HG02981 (cell line): Measurements from ENCODE around the gene MCF2L2.
A peak's percentile ranks its signal among the peaks of the same experiment; 100 is the strongest.
"Not testable (repeated sequence)": the region's sequence is repeated elsewhere in the genome, so short reads cannot be mapped to it uniquely, and the experiment has no call there.

ENCODE experiments used
- ATAC-seq: cut with Tn5 transposase; IDR thresholded peaks from one replicate; pipeline ENCODE4 v1.9.1; 2021; ENCODE audit warnings: mild to moderate bottlenecking, moderate library complexity; ENCODE audit not compliant: unreplicated experiment

Gene MCF2L2

DNA sequence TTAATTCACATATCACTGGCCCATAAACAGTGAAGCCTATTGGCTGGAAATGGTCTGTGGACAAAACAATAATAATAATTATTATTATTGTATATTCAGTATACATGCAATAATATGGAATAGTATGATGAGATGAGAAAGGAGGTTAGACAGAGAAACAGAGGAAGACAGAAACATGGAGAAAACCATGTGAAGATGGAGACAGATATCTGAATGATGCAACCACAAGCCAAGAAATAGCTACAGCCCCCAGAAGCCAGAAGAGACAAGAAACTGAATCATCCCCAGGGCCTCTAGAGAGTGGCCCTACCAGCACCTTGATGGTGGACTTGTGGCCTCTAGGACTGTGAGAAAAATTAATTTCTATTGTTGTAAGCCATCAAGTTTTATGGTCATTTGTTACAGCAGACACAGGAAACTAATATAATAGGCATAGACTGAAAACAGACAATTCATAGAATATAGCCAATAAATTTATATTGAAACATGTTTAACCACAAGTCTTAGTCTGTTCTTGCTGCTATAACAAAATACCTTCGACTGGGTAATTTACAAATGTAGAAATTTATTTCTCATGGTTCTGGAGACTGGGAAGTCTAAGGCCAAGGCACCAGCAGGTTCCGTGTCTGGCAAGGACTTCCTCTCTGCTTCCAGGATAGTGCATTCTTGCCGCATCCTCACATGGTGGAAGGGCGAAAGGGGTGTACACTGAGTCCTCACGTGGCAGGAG lies 31.6 kb downstream of the MCF2L2 start:
- no peak for ATAC-seq

DNA sequence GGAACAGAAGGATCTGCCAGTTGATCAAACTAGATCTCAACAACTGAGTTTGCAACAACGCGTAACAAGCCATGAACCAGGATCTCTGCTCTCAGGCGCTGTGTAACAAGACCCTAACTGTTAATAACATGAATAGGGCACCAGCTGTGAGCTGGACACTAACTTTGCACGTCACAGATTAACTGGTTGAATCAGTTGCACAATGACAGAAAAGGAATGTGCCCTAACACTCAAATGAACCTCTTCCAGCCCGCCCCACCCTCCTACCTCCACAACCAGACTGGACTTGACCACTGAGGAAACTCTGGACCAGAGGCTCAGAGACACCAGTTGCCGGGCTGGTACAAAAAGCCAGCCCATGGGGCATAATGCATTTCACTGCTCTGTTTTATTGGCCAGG lies 34.3 kb downstream of the MCF2L2 start:
- ATAC-seq, result no peak

DNA sequence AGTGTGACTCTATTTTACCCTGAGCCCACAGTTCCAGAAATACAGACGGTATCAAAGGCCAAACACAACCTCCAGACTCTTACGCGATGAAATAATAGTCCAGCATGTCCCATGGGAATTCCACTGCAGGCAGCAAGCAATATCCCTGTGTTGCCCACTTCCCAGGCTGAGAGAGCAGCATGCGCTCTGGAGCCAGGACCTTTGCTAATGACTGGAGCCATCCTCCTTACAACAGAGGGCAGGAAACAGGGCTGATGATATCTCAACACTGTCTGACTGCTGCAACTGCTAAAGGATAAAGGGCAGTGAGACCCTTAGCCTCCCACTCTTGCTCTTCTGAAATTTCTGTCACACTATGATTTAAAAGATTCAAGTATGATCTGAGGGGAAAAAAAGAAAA lies 34.8 kb downstream of the MCF2L2 start:
- no peak for ATAC-seq

DNA sequence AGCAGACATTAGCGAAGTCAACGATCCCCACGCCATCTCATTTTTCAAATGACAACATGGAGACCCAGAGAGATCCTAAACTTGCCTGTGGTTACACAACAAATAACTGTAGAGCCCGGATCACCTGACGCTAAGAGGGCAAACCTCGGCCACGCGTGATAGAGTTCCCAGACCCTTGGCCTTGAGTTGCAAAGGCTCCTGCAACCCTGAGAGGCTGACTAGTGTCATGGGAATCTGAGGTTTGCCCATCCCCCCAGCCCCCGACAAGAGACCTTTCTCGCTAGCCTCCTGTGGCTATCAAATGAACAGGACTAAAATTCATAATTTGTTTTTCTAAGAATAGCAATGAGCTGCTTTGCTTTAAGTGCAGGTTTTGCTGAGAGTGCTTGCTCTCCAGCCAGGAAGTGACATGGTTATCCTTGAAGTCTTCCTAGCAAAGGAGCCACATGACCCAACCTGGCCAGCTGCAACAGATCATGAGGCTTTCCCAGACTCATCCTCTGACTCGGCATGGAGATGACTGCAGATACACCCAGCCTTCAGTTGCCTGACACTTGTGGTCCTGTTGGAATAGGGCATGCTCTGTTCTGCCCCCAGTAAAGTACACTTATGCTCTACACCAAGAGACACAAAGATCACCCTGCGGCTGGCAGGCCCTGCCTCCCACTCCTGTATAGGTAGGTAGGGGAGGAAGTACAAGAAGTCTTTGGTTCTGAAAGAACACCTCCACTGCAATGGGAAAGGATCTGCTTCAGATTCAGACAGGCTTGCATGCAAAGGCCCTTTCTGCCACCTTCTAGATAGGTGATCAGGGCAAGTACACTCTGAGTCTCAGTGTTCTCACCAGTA lies 36.0 kb downstream of the MCF2L2 start:
- no peak for ATAC-seq

DNA sequence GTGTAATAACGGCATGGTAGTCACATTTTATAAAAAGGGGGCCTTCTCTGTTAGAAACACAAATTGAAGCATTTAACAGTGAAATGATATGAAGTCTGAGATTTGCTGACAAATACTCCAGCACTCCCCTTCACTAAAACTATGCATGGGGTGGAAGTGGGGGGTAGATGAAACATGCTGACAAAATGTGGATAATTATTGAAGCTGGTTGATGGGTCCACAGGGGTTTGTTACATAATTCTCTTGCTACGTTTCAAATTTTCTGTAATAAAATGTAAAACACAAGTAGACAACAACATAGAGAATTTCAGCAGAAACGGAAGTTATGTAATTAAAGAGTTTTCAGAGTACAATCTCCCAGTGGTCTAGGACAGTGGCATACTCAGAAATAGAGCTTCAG lies 37.0 kb downstream of the MCF2L2 start:
- no peak for ATAC-seq

DNA sequence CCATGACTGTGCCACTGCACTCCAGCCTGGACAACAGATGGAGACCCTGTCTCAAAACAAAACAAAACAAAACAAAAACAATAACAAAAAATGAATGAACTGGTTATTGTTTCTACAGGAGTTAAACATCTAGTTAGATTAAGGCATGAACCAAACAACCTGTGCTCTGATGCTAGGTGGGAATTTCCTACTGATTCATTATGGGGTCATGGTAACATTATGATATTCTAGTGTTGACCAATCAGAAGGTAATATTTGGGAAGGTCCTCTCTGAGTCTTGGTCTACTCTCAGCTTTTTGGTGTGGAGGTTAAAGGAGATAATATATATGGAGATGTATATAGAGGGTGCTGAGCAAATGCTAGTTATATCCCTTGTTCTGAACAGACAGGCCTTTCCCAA lies 37.6 kb downstream of the MCF2L2 start:
- no peak for ATAC-seq

DNA sequence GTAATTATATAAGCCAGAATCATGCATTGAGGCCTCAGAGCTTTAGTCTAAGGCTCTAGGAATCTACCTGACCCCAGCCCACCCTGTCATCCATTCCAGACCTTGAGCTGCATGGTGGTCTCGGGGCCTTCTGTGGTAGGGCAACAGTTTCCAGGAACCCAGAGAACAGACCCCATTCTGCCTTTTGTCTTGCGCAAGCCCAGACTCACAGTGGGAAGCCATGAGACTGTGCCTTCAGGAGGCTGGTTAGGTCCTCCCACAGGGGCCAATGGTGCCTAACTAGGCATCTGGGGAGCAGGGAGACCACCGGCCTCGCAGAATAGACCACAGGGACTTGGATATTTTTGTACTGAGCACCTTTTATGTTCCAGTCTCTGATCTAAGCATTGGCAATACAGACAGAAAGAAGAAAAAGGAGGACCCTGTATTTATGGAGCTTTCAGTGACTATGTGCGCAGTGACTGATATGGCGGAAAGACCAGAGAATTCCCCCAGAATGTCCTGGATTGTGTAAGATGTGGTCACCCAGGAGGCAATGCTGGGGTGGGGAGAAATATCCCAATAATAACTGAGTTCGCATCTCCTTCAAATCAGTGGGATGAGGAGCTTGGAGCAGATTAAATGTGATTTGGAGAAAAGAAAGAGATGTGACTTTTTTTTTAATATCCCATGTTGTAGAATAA lies 40.1 kb downstream of the MCF2L2 start:
- no peak for ATAC-seq

DNA sequence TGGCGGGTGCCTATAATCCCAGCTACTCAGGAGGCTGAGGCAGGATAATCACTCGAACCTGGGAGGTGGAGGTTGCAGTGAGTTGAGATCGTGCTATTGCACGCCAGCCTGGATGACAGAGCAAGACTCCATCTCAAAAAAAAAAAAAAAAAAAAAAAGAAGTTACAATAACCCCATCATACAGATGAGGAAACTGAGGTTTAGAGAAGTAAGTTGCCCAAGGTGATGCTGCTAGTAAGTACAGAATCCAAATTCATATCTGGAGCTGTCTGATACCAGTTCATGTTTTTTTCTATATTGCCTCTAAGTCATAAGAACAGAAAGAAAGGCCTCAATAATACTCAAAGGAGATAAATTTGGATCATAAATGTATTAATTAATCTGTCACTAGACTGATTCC lies 40.6 kb downstream of the MCF2L2 start:
- ATAC-seq, result no peak

DNA sequence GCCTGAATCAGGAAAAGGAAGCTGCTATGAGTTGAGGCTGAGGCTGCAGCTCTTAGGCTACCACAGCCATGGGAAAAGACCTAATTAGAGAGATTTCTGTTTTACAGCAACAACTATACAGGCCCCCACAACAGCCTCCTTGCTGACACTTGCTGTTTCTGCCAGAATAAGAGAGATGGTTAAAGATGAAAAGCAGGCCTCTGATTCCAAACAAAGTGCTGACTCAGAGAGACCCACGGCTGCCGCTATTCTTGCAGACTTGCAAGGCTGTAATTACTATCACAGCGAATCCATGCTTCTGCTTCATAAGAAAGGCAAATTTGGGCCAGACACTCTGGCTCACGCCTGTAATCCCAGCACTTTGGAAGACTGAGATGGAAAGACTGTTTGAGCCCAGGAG lies 41.8 kb downstream of the MCF2L2 start:
- no peak for ATAC-seq

DNA sequence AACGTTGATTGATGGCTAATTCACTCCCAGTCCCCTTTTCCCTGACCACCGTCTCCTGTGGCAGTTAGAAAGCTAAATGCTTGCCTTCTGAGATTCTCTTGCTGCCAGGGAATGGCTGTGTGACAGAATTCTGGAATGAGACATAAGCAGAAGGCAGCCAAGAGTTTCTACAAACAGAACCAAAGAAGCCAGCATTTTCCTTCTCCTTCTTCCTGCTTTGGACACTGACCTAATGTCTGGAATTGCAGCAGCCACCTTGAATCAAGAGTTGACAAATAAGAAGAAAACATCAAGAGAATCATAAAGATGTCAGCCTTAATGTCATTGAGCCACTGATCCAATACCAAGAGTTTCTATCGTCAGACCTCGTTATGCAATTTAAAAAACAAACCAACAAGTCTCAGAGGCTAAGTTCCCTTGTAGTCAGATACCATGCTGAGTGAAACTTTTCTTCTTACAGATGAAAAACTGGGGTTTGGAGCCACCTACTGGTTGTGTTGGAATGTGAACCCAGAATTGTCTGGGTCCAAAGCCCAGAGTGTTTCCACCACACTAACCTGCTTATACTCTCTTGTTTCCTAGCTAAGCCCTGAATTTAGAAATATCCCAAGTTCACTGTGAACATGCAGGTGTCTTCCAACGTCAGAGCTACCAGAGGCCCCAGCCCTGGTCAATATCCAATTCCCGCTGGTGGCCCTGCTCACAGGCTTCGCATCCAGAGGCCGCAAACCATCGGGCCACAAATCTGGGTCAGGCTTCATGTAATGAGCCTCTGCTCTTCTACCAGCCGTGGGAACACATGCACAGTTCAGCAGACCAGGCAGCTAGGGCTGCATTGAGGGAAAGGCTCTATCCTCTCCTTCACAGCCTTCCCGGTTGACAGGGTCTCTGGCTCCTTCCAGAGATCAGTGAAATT lies 42.5 kb downstream of the MCF2L2 start:
- ATAC-seq, result peak; percentile 81

DNA sequence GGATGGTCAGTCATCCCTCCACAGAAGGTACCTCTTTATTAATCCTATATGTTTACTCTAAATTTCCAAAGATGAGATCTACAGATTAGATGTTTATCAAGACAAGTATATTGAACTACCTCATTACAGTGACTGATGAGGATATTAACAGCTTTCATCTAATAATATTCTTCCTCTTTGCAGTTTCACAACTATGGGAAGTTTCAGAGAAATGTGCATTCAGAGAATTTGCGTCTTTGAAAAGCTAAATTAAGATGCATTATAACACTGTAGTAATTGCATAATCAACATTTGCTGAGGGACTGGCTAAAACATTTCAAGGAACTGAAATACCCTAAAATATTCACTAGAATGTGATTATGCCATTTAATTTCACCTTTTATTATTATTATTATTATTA lies 46.7 kb downstream of the MCF2L2 start:
- ATAC-seq, result no peak

DNA sequence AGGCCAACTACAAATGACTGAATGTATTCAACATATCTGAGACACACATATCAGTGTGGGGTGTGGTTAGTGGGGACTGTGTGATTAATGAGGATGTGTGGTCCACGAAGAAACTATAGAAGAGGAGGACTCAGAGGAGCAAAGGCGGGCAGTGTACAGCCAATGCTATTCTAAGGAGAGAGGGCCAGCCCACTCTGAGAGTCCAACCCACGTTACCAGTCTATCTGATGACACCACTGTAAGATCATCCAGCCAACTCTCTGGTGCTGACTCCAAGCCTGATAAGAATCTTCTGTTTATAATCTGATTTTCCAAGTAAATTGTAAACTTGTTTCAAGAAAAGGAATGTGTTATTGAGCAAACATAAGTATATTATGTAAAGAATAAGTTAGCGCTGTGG lies 47.2 kb downstream of the MCF2L2 start:
- no peak for ATAC-seq

DNA sequence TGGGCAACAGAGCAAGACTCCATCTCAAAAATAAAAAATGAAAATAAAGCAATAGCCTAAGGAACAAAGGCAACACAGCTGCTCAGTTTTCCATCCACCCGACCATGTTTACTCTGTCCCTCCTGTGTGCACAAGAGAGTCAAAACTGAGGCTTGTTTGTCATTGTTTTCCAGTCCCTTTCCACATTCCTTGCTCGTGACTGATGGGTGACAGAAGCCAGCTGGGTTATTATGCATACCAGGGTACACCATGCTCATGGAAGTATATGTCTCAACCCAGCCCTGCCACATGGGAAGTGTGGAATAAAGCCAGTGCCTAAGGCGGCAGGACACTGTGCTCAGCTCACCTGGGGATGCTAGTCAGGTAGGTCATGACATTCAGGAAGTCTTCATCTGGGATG lies 49.5 kb downstream of the MCF2L2 start:
- no peak for ATAC-seq

DNA sequence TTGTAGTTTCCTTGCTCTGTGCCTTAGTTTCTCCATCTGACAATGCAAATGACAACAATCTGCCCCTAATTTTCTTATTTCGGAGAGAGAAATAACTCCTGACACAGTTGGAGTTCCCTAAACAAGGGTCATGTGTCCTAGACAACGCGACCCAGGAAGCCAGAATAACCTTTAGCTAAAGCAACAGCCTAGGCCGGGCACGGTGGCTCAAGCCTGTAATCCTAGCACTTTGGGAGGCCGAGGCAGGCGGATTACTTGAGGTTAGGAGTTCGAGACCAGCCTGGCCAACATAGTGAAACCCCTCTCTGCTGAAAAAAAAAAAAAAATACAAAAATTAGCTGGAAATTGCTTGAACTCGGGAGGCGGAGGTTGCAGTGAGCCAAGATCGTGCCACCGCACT lies 49.9 kb downstream of the MCF2L2 start:
- no peak for ATAC-seq

DNA sequence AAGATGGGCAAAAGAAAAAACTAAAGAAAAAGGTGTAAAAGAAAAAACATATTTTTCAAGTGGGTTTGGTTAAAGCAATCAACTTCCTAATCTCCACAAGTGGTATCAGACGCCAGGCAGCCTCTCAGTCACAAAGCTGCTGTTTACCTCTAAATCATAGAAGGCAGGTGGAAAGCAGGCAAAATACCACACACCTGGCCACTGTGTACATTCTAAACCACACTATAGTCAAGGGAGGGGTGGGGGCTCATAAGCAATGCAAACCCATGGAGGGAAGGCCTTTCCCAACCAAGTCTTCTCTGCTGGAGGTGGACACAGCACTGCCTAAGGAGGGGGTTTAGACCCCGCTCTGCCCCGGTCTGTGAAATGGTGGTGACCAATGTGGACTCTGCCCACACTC lies 50.4 kb downstream of the MCF2L2 start:
- no peak for ATAC-seq

DNA sequence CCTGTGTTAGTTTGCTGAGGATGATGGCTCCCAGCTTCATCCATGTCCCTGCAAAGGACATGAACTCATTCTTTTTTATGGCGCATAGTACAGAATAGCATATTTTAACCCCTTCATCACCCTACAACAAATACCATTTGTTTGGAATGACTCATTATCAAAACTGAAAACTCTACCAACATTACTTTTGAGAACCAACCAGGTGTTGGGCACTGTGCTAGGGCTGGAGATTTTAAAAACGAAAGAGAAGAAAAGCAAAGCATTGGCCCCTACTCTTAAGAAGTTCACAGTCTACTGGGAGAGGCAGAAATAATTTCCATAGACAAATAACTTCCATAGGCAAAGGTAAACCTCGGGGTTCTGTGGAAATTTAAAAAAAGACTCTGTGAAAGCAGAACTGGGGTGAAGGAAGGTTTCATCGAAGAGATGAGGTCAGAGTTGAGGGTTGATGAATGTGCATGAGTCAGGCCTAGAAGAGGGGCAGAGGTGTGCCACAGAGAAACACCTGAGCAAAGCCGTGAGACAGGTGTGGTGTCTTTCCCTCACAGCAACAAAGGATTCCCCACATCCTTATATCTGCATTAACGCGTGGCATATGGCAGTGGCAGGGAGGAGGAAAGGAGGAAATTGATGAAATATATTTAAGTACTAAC lies 51.0 kb downstream of the MCF2L2 start:
- ATAC-seq, result peak; percentile 50

DNA sequence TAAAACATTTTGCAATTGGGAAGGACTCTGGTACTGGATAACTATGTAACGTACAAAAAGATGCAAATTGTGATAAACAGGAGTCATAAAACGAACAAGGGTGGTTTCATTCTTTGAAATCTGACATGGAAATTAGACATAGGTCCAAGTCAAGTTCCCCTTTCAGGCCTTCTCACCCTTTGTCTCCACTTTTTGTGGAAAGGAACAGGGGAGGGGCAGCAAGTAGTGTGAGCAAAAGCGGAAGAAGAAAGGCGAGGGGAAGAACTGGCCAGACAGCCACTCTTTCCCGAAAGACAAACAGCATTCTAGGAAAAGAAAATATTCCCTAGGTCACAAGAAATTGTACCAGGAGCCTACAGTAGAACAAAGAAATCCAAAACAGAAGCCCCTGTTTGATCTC lies 52.6 kb downstream of the MCF2L2 start:
- ATAC-seq, result no peak

DNA sequence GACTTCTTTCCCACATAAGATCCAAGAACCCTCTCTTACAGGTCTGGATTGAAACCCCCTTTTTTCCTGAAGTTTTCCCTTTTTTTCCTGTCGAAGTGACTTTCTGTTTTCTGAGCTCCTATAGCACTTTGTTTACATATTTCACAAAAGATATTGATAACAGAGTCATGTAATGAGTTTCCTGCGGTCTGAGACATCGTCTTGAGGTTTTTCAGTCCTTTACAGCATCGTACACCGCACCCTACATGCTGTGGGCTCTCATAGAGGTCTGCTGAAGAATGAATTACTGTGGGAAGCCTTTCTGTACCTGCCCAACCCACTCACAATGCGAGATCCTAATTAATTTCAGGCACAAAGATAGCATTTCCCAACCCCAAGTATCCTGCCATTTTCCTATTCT lies 53.1 kb downstream of the MCF2L2 start:
- ATAC-seq, result no peak

DNA sequence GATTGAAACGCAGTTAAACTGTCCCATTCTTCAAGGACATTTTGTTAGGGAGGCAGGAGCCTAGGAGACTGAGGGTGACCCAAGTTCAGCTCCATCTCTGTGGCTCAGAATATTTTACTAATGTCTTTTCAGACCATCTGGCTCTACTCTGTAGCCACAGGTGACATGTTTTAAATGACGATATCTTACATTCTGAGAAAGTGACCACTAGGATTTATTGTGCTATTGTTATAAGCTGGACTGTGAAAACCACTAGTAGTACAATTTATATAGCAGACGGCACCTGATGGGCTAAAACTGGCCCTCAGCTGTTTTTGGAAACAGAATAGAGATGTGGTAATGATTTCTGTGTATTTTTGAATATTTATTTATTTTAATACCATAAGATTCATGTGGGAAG lies 55.5 kb downstream of the MCF2L2 start:
- no peak for ATAC-seq

DNA sequence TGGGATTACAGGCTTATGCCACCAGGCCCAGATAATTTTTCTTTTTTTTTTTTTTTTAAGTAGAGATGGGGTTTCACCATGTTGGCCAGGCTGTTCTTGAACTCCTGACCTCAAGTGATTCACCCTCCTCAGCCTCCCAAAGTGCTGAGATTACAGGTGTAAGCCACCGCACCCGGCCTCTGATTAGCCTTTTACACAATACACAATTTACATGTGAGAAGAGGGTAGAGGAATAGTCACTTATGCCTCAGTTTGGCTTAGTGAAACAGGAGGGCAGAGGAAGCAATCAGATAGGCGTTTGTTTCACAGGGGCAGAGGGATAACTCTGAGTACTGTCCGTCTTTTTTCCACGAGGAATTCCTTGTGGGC lies 56.8 kb downstream of the MCF2L2 start:
- not testable (repeated sequence) for ATAC-seq
